Caco-2 (cell line): ENCODE measurements around the gene NSUN6. TPM values are rescaled to one million over a fixed set of nuclear protein-coding genes. Genes with fewer than 3 reads are reported as not detected.

Source experiments
- BruUV-seq: library from RNA; stranded (reverse); fragments of 400-500 nt; replicated peaks from 2 replicates; lab custom pipeline; 2021; lab: Mats Ljungman, UMichigan
- CTCF ChIA-PET: fragments of 300-600 bp; sonication (Branson Sonifier 250); formaldehyde crosslinking; loops from one replicate; lab custom pipeline; 2022; ENCODE audit warnings: antibody characterized with exemption; lab: Charles Lee
- POLR2A ChIA-PET: fragments of 300-600 bp; sonication (Branson Sonifier 250); formaldehyde crosslinking; loops from one replicate; lab custom pipeline; 2022; ENCODE audit warnings: antibody characterized with exemption; lab: Charles Lee
- DNase-seq, 2 experiments: peaks; one replicate each; pipeline versions ENCODE4 v3.0.0 to v3.0.0-alpha.2; 2020 to 2022
- H3K27me3 ChIP-seq: replicated peaks from 2 replicates; pipeline ENCODE4 v1.6.0; 2011; ENCODE audit warnings: low read length; ENCODE audit not compliant: control insufficient read depth, insufficient read depth
- H3K36me3 ChIP-seq: 2 replicates; pipeline ENCODE4 v1.5.1; 2011; ENCODE audit warnings: low read length; ENCODE audit not compliant: control insufficient read depth, insufficient read depth
- H3K4me1 ChIP-seq: fragments of 250-450 bp; sonication (Bioruptor Pico); 2 replicates; pipeline ENCODE4 v1.5.1; 2020; ENCODE audit warnings: mild to moderate bottlenecking
- H3K4me3 ChIP-seq: 2 replicates; pipeline ENCODE4 v1.5.1; 2011; ENCODE audit warnings: low read depth, mild to moderate bottlenecking, control low read depth, low read length
- H3K9me3 ChIP-seq: fragments of 250-450 bp; sonication (Bioruptor Pico); 2 replicates; pipeline ENCODE4 v1.5.1; 2020; ENCODE audit warnings: mild to moderate bottlenecking, moderate library complexity
- H3K27ac Mint-ChIP-seq: one replicate; pipeline ENCODE4 v1.8.0; 2022; ENCODE audit warnings: mixed read lengths; ENCODE audit not compliant: unreplicated experiment
- H3K27me3 Mint-ChIP-seq: one replicate; pipeline ENCODE4 v1.8.0; 2022; ENCODE audit warnings: mixed read lengths; ENCODE audit not compliant: insufficient read depth, unreplicated experiment
- H3K36me3 Mint-ChIP-seq: one replicate; pipeline ENCODE4 v1.8.0; 2022; ENCODE audit warnings: mild to moderate bottlenecking, mixed read lengths; ENCODE audit not compliant: insufficient read depth, unreplicated experiment
- H3K4me1 Mint-ChIP-seq: one replicate; pipeline ENCODE4 v1.8.0; 2022; ENCODE audit warnings: low read depth, mixed read lengths; ENCODE audit not compliant: unreplicated experiment
- H3K4me3 Mint-ChIP-seq: one replicate; pipeline ENCODE4 v1.8.0; 2022; ENCODE audit warnings: mild to moderate bottlenecking, moderate library complexity, mixed read lengths; ENCODE audit not compliant: unreplicated experiment
- H3K9me3 Mint-ChIP-seq: one replicate; pipeline ENCODE4 v1.8.0; 2022; ENCODE audit warnings: mixed read lengths; ENCODE audit not compliant: unreplicated experiment
- intact Hi-C: fragments of 100-400 bp; cut with micrococcal nuclease; formaldehyde crosslinking; loops from one replicate; pipeline ENCODE4 v1.10.0; 2022; ENCODE audit not compliant: unreplicated experiment
- total RNA-seq: library from RNA; stranded (reverse); gene quantifications from 2 replicates; pipeline ENCODE4 v1.2.3, GENCODE V29; 2022
- TF ChIP-seq, protein P1 (sequence below), 2 experiments: fragments of 200-600 bp in 1 of 2; IDR thresholded peaks; 1 replicate in 1 of 2; 2 replicates in 1 of 2; pipeline versions ENCODE4 v1.5.1 to v1.8.0; 2011 to 2022; ENCODE audit warnings: antibody characterized with exemption in 1 of 2, control low read depth in 1 of 2, inconsistent platforms in 1 of 2, low read depth in 1 of 2, low read length in 1 of 2, mild to moderate bottlenecking in 1 of 2, moderate library complexity in 1 of 2; ENCODE audit not compliant: insufficient read depth in 1 of 2, severe bottlenecking in 1 of 2, unreplicated experiment in 1 of 2

Gene NSUN6
- total RNA-seq, 1 experiment from 2014 or later, result 17.3 TPM

DNA sequence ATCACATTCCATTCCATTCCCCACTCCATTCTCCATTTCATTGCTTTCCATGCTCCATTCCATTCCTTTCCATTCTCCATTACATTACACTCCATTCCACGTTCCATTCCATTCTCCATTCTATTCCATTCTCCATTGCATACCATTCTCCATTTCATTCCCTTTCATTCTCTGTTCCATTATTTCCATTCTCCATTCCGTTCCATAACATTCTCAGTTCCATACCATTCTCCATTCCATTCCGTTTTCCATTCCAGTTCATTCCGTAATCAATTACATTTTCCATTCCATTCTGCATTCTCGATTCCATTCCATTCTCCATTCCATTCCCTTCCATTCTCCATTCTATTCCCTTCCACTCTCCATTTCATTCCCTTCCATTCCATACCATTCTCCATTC, 86.4 kb downstream of the NSUN6 start:
- H3K9me3 ChIP-seq, result peaks cover 26% of the 10 kb centered on the region

GRCh38 chr10:18563003-18563726, 88.2 kb downstream of the NSUN6 start:
- ChIA-PET POLR2A (no interaction called here), CTCF (no interaction called here)
- peaks cover 1% of the 10 kb centered on the region for H3K36me3 ChIP-seq
- H3K9me3 ChIP-seq, result peaks cover 25% of the 10 kb centered on the region
- TF ChIP-seq, protein P1, sequence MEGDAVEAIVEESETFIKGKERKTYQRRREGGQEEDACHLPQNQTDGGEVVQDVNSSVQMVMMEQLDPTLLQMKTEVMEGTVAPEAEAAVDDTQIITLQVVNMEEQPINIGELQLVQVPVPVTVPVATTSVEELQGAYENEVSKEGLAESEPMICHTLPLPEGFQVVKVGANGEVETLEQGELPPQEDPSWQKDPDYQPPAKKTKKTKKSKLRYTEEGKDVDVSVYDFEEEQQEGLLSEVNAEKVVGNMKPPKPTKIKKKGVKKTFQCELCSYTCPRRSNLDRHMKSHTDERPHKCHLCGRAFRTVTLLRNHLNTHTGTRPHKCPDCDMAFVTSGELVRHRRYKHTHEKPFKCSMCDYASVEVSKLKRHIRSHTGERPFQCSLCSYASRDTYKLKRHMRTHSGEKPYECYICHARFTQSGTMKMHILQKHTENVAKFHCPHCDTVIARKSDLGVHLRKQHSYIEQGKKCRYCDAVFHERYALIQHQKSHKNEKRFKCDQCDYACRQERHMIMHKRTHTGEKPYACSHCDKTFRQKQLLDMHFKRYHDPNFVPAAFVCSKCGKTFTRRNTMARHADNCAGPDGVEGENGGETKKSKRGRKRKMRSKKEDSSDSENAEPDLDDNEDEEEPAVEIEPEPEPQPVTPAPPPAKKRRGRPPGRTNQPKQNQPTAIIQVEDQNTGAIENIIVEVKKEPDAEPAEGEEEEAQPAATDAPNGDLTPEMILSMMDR (IDR thresholded peaks at IDR 0.05; ENCODE audit: insufficient read depth in 1 of 2, low read depth in 1 of 2, low read length in 1 of 2, severe bottlenecking in 1 of 2, unreplicated experiment in 1 of 2), result no peak
- intact Hi-C loops, result no loop called here
- H3K4me3 ChIP-seq, result no peak overlapping the region
- H3K4me1 ChIP-seq, result no peaks in the 10 kb centered on the region
- Mint-ChIP-seq H3K4me3 (no peak overlapping the region), H3K27ac (no peak overlapping the region), H3K4me1 (no peaks in the 10 kb centered on the region), H3K9me3 (no peaks in the 10 kb centered on the region), H3K27me3 (no peaks in the 10 kb centered on the region), H3K36me3 (no peaks in the 10 kb centered on the region)
- no TSS peak for BruUV-seq
- no peaks in the 10 kb centered on the region for H3K27me3 ChIP-seq
- DNase-seq, result no peak

More for the DNA sequence above, 86.4 kb downstream of the NSUN6 start:
- no peak for DNase-seq
- CTCF ChIA-PET, result no interaction called here
- H3K4me1 ChIP-seq, result no peaks in the 10 kb centered on the region
- no peaks in the 10 kb centered on the region; the same call in 1 of the 2 replicates for H3K36me3 ChIP-seq
- H3K27me3 ChIP-seq, result no peaks in the 10 kb centered on the region
- intact Hi-C loops, result no loop called here
- H3K4me1 Mint-ChIP-seq, result no peaks in the 10 kb centered on the region
- no peak overlapping the region for H3K27ac Mint-ChIP-seq
- no peaks in the 10 kb centered on the region for H3K36me3 Mint-ChIP-seq
- no peak overlapping the region for H3K4me3 Mint-ChIP-seq
- no peaks in the 10 kb centered on the region for H3K27me3 Mint-ChIP-seq
- BruUV-seq, result no TSS peak
- no peak overlapping the region for H3K4me3 ChIP-seq
- H3K9me3 Mint-ChIP-seq, result no peaks in the 10 kb centered on the region
- POLR2A ChIA-PET, result no interaction called here
- TF ChIP-seq, protein P1 (IDR thresholded peaks at IDR 0.05; ENCODE audit: insufficient read depth in 1 of 2, low read depth in 1 of 2, low read length in 1 of 2, severe bottlenecking in 1 of 2, unreplicated experiment in 1 of 2), result no peak

DNA sequence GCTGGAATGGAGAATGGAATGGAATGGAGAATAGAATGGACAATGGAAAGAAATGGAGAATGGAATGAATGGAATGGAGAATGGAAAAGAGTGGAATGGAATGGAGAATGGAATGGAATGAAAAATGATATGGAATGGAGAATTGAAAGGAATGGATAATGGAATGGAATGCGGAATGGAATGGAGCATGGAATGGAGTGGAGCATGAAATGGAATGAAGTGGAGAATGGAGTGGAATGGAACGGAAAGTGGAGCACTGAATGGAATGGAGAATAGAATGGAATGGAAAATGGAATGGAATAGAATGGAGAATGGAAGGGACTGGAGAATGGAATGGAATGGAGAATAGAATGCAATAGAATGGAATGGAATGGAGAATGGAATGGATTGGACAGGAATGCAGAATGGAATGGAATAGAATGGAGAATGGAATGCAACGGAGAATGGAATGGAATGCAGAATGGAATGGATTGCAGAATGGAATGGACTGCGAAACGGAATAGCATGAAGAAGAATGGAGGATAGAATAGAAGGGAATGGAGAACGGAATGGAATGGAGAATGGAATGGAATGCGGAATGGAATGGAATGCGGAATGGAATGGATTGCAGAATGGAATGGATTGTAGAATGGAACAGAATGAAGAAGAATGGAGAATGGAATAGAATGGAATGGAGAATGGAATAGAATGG, 89.4 kb downstream of the NSUN6 start:
- Histone ChIP-seq H3K4me1 (no peaks in the 10 kb centered on the region), H3K36me3 (peaks cover 1% of the 10 kb centered on the region), H3K27me3 (no peaks in the 10 kb centered on the region), H3K9me3 (peaks cover 20% of the 10 kb centered on the region), H3K4me3 (no peak overlapping the region)
- CTCF ChIA-PET, result no interaction called here
- Mint-ChIP-seq H3K36me3 (no peaks in the 10 kb centered on the region), H3K9me3 (no peaks in the 10 kb centered on the region), H3K27me3 (no peaks in the 10 kb centered on the region), H3K4me1 (no peaks in the 10 kb centered on the region), H3K4me3 (no peak overlapping the region), H3K27ac (no peak overlapping the region)
- no peak for DNase-seq
- BruUV-seq, result no TSS peak
- intact Hi-C loops, result no loop called here
- POLR2A ChIA-PET, result no interaction called here
- TF ChIP-seq, protein P1 (IDR thresholded peaks at IDR 0.05; ENCODE audit: insufficient read depth in 1 of 2, low read depth in 1 of 2, low read length in 1 of 2, severe bottlenecking in 1 of 2, unreplicated experiment in 1 of 2), result no peak
